ENCODE results near the gene MRPS23.

Gene MRPS23

DNA sequence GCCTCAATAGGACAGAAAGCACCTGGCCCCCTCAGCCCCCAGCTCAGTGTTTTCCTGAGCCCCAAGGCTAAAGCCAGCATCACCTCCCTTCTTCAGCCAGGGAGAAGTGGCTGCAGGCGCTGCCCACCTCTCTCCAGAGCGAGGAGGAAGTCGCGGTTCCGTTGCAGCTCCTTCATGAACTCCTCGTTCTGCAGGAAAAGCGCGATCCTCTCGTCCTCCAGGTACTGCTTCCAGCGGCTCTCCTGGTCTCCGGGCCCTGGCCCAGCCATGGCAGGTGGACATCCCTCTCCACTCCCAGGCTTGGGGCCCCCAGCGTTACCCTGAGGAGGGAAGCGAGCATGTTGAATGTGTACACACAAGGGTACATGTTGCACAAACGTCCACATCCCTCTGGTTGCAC, 22.7 kb upstream of the MRPS23 start:
- TF ChIP-seq, protein P1, sequence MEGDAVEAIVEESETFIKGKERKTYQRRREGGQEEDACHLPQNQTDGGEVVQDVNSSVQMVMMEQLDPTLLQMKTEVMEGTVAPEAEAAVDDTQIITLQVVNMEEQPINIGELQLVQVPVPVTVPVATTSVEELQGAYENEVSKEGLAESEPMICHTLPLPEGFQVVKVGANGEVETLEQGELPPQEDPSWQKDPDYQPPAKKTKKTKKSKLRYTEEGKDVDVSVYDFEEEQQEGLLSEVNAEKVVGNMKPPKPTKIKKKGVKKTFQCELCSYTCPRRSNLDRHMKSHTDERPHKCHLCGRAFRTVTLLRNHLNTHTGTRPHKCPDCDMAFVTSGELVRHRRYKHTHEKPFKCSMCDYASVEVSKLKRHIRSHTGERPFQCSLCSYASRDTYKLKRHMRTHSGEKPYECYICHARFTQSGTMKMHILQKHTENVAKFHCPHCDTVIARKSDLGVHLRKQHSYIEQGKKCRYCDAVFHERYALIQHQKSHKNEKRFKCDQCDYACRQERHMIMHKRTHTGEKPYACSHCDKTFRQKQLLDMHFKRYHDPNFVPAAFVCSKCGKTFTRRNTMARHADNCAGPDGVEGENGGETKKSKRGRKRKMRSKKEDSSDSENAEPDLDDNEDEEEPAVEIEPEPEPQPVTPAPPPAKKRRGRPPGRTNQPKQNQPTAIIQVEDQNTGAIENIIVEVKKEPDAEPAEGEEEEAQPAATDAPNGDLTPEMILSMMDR (conservative IDR thresholded peaks at IDR 0.05), result no peak
- no peak overlapping the region for H3K27ac ChIP-seq

DNA sequence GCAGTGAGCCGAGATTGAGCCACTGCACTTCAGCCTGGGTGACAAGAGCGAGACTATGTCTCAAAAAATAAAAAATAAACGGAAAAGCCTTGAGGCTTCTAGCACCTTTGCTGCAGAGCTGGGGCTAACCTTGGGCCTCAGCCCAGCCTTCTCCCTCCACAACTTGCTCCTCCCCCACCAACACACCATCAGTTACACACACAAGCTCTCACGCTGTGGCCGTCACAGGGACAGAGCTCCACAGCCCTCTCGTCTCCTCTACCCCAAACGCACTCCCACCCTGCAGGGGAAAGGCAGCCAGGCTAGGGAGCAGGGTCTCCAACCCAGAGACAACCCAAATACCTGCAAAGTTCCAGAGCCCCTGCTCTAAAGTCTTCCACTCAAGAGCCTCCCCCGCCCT, 22.0 kb upstream of the MRPS23 start:
- no peak overlapping the region for H3K27ac ChIP-seq
- TF ChIP-seq, protein P1 (conservative IDR thresholded peaks at IDR 0.05), result no peak

DNA sequence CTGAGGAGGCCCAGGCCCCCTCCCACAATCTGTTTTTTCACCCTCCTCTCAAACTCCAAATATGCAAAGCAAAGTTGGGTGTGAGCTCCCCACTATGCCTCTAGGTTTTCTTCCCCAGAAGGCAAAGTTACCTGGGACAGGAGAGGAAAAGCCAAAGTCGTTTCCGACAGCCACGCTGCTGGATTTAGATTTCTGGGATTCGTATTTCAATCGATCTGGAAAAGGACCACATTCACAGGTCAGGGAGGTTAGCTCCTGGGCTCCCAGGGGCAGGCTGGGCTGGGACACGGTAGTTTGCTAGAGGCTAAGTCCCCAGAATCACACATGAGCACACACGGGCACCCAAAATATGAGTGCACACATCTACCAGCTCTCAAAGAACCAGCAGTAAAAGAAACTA, 21.3 kb upstream of the MRPS23 start:
- no peak overlapping the region for H3K27ac ChIP-seq
- TF ChIP-seq, protein P1 (conservative IDR thresholded peaks at IDR 0.05), result no peak

DNA sequence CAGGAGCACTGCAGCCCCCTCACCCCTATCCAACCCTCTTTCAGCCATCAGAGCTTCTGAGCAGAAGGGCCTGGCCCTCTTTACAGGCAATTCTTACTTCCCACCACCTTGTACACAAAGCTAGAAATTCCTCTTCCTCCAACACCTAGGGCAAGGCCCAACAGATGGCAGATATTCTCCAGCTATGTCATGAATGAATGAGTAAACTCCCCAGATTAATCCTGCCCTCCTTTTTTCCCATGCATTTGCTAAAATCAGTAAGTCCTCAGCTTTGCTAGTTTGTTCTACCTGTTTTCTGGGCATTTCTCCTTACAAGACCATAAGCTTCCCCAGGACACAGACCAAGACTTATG, 20.4 kb upstream of the MRPS23 start:
- no peak overlapping the region for H3K27ac ChIP-seq
- TF ChIP-seq, protein P1 (conservative IDR thresholded peaks at IDR 0.05), result no peak

DNA sequence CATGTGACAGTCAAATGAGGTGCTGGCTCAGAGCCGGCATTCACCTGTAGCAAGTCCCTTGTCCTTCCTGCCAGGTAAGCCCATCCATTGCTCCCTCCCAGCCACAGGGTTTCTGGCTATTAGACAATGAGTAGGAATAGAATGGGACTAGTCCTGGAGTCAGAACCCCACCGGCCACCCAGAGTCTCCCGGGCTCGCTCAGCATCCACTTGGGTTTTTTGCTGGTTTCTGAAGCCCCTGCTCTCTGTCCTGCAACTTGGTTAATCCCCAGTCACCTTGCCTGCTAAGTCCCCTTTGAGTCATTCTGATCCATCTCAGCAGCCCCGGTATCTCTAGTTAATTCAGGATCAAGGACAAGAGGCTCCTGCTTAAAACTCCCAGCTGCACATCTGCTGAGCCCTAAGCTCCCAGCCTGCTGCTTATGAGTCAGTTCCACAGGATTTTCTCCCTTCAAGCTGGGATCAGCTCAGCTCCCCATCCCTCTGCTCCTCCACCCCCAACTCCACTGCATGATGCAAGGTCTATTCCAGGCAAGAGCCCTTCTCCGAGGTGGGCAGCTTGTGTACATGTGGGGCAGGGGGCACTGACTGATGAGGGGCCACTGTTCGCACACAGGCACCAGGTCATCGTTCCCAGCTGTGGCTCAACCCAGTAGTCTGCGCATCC, 19.9 kb upstream of the MRPS23 start:
- no peak overlapping the region for H3K27ac ChIP-seq
- TF ChIP-seq, protein P1 (conservative IDR thresholded peaks at IDR 0.05), result no peak

DNA sequence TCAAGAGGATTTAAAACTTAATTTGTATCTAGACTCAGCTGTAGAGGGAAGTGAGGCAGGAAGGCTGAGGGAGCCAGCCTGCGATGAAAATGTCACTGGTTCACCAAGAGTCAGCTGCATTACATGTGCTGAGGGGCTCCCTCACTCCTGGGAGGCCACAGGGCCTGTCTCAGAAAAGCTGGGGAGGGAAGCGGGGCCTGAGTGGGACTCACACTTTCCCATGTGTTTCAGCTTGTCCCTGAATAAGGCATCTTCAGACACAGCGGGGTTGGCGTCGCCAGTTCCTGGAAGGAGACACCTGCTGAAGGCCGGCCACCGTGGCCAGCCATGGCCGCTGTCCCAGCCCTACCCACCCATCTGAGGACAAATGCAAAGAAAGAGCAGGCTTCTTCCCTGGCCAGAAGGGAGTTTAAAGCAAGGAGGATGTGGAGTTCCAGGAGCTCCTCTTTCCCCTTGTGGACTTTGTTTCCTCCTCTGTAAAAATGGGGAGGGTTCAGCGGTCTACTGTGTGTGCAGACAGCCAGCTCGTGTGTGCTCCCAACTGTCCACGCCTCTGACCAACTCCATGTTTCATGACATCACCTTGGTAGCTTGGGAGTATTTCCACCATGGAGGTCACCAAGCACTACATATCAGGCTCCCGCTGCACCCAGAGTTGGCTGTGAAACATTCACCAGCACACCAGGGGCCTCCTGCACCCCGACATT, 19.2 kb upstream of the MRPS23 start:
- TF ChIP-seq, protein P1 (conservative IDR thresholded peaks at IDR 0.05), result no peak
- no peak overlapping the region for H3K27ac ChIP-seq

DNA sequence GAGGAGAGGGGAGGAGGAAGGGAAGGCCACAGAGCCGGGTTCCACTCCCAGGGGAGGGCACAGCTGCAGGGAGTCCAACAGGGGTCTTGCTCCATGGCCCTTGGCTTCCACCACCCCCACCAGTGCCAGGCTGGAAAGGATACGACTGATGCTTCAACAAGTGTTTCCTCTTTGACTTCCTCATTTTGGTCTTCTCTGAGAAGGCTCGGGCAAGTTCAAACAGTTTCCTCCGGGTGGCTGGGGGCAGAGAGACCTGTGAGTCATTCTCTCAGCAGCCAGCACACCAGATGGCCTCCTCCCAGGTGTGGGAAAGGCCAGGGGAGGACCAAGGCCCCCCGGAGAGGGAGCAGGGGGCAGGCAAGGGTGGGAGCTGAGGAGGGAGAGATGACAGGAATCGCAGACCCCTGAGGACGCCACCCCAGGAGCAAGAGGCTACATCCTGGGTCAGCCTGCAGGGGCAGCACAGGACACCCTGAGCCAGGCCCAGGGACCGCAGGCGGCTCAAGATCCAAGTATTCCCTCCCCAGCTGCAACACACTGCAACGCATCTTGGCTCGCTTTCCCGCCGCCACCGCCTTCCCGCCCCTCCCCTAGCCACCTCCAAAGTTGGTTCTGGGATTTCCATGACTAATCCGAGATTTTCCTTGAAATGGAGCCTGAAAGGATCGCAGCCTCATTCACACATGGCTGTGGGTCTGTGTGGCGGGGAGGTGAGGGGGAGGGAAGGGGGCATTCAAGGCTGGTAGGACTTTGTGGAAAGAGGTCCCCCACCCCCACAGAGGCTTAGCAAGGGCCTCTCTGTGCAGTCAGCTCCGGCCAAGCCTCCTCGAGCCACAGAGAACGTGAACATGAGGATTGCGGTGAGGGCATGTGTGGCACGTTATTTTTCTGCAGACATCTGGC, 18.4 kb upstream of the MRPS23 start:
- TF ChIP-seq, protein P1 (conservative IDR thresholded peaks at IDR 0.05), result 0 out of 2 replicates have a peak, but pooled peaks have one; percentile 8
- no peak overlapping the region for H3K27ac ChIP-seq

All from VCaP (cell line).